ENCODE data around the gene FBXO3.

GRCh38 chr11:33747979-33748378, 26.3 kb downstream of the FBXO3 start:
- no peak for TF ChIP-seq CTCF (IDR thresholded peaks at IDR 0.05; ENCODE audit: low read depth, low read length, poor library complexity, severe bottlenecking)
- TF ChIP-seq EZH2phosphoT487 (IDR thresholded peaks at IDR 0.05; ENCODE audit: borderline replicate concordance, low read length): no peak
